PFSK-1 (cell line): ENCODE measurements around the gene MAP2K6.

Source experiments
- FOXP2 ChIP-seq: optimal IDR thresholded peaks from 2 replicates; pipeline ENCODE3; 2011; ENCODE audit warnings: borderline replicate concordance, control low read depth, inconsistent platforms; ENCODE audit not compliant: insufficient read depth; ENCODE audit errors: extremely low read length, extremely low read depth
- POLR2AphosphoS5 ChIP-seq: IDR thresholded peaks from 2 replicates; pipeline ENCODE4 v1.6.1; 2012; ENCODE audit warnings: low read depth, mild to moderate bottlenecking, control low read depth, low read length, moderate library complexity
- REST ChIP-seq, 2 experiments: IDR thresholded peaks; 2 replicates each; pipeline versions ENCODE4 v1.6.1 to v1.8.0; 2011 to 2012; ENCODE audit warnings: low read depth in 2 of 2, low read length in 2 of 2, control low read depth in 1 of 2, inconsistent platforms in 1 of 2, mild to moderate bottlenecking in 1 of 2, moderate library complexity in 1 of 2; ENCODE audit not compliant: insufficient read depth in 1 of 2
- SIN3A ChIP-seq: IDR thresholded peaks from 2 replicates; pipeline ENCODE4 v1.6.1; 2012; ENCODE audit warnings: mild to moderate bottlenecking, low read length, moderate library complexity, borderline replicate concordance; ENCODE audit not compliant: insufficient read depth
- TAF1 ChIP-seq: IDR thresholded peaks from 2 replicates; pipeline ENCODE4 v1.6.1; 2012; ENCODE audit warnings: low read length, control low read depth, borderline replicate concordance; ENCODE audit not compliant: insufficient read depth

Gene MAP2K6

GRCh38 chr17:69573396-69573795 is 158.9 kb downstream of the MAP2K6 start:
- TF ChIP-seq REST (IDR thresholded peaks at IDR 0.05; ENCODE audit: insufficient read depth in 1 of 2, low read depth in 2 of 2, low read length in 2 of 2): no peak
- TF ChIP-seq FOXP2: no peak
- no peak for TF ChIP-seq TAF1
- no peak for TF ChIP-seq SIN3A
- TF ChIP-seq POLR2AphosphoS5: no peak

- no peak for TF ChIP-seq SIN3A
- peak; percentile 40 for TF ChIP-seq FOXP2
Observed at GRCh38 chr17:69574257-69575197, 160.0 kb downstream of the MAP2K6 start.

DNA sequence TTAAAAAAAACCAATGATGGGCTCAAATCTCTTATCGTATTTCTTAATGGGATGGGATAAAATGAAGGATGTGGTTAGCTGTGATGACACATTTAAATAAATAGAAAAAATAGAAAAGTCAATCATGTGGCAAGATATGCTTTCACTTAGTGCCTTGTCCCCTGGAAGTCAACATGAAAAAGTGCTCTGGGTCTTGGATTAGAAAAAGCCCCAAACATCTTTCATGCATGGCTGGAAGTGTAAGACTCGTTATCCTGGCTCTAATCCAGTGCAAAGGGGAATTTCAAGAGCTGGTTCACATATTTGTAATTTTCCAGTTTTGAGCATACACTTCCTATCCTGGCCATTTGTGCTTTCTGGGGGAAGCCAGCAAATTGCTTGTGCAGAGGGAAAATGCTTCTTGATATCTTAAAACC is 160.9 kb downstream of the MAP2K6 start:
- no peak for TF ChIP-seq POLR2AphosphoS5
- TF ChIP-seq SIN3A: no peak
- TF ChIP-seq REST (IDR thresholded peaks at IDR 0.05; ENCODE audit: insufficient read depth in 1 of 2, low read depth in 2 of 2, low read length in 2 of 2): 0 out of 4 replicates have a peak, but pooled peaks of 1 of the 2 experiments have one; percentile 8

DNA sequence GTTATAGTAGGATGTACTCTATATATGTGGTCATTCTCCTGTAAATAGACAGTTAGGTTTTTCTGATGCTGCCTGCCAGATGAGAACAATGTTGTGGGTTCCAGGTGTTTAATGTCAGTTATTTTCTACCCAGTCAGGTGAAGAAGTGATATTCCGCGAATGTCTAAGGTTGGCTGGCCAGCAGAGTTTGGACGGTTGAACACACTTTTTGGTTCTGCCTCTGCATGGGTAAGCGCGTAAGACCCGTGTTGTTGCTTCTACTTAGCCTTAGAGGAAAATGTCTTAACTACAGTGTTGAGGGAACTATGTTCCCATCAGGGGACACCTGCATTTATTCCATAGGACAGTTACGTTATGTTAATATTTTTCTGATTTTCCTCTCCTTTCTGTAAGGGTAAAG is 162.6 kb downstream of the MAP2K6 start:
- no peak for TF ChIP-seq TAF1
- no peak for TF ChIP-seq REST (IDR thresholded peaks at IDR 0.05; ENCODE audit: insufficient read depth in 1 of 2, low read depth in 2 of 2, low read length in 2 of 2)
- no peak for TF ChIP-seq POLR2AphosphoS5
- TF ChIP-seq SIN3A: no peak
- no peak for TF ChIP-seq FOXP2

GRCh38 chr17:69578385-69578936 is 164.0 kb downstream of the MAP2K6 start:
- TF ChIP-seq FOXP2: no peak
- TF ChIP-seq REST (IDR thresholded peaks at IDR 0.05; ENCODE audit: insufficient read depth in 1 of 2, low read depth in 2 of 2, low read length in 2 of 2): no peak
- no peak for TF ChIP-seq POLR2AphosphoS5
- no peak for TF ChIP-seq SIN3A
- no peak for TF ChIP-seq TAF1
